BE2C (cell line): ENCODE data around the gene SDE2.
"Not testable (repeated sequence)": the region's sequence is repeated elsewhere in the genome, so short reads cannot be mapped to it uniquely, and the experiment has no call there.

Experiments
- DNase-seq: peaks from one replicate; pipeline ENCODE4 v3.0.0-alpha.2; 2020
- H3K27me3 ChIP-seq: fragments of 250-450 bp; sonication (Bioruptor Pico); 2 replicates; pipeline ENCODE4 v1.5.1; 2020; ENCODE audit warnings: mild to moderate bottlenecking
- H3K36me3 ChIP-seq: fragments of 250-450 bp; sonication (Bioruptor Pico); 2 replicates; pipeline ENCODE4 v1.5.1; 2020; ENCODE audit warnings: mild to moderate bottlenecking
- H3K4me1 ChIP-seq: fragments of 250-450 bp; sonication (Bioruptor Pico); 2 replicates; pipeline ENCODE4 v1.5.1; 2020
- H3K4me3 ChIP-seq: 2 replicates; pipeline ENCODE4 v1.5.1; 2011; ENCODE audit warnings: low read depth, low read length
- H3K9me3 ChIP-seq: fragments of 250-450 bp; sonication (Bioruptor Pico); 2 replicates; pipeline ENCODE4 v1.5.1; 2020
- TF ChIP-seq, protein P1 (sequence below): IDR thresholded peaks from 2 replicates; pipeline ENCODE4 v1.5.1; 2012; ENCODE audit warnings: mild to moderate bottlenecking, low read depth, low read length

SDE2 gene

DNA sequence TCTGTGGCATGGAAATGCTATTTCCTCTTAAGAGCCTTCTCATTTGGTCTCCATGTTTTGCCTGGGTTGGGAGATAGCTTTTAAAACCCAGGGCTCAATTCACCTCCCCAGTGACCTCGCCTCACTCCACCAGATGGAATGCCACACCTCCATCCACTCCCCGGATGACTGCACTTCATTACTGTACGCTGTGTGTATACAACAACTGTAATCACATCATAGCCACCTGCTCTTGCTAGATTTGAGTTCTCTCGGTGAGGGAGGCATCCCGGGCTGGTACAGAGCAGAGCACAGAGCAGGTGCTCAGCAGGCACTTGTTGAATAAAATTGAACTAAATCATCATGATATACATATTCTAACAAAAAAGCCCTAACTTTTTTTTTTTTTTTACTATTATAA is 26.0 kb downstream of the SDE2 start:
- TF ChIP-seq, protein P1, sequence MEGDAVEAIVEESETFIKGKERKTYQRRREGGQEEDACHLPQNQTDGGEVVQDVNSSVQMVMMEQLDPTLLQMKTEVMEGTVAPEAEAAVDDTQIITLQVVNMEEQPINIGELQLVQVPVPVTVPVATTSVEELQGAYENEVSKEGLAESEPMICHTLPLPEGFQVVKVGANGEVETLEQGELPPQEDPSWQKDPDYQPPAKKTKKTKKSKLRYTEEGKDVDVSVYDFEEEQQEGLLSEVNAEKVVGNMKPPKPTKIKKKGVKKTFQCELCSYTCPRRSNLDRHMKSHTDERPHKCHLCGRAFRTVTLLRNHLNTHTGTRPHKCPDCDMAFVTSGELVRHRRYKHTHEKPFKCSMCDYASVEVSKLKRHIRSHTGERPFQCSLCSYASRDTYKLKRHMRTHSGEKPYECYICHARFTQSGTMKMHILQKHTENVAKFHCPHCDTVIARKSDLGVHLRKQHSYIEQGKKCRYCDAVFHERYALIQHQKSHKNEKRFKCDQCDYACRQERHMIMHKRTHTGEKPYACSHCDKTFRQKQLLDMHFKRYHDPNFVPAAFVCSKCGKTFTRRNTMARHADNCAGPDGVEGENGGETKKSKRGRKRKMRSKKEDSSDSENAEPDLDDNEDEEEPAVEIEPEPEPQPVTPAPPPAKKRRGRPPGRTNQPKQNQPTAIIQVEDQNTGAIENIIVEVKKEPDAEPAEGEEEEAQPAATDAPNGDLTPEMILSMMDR = no peak
- DNase-seq = no peak
- H3K36me3 ChIP-seq = no peaks in the 10 kb centered on the region
- H3K4me3 ChIP-seq = no peak overlapping the region
- no peaks in the 10 kb centered on the region for H3K9me3 ChIP-seq
- H3K4me1 ChIP-seq = no peaks in the 10 kb centered on the region
- no peaks in the 10 kb centered on the region for H3K27me3 ChIP-seq

DNA sequence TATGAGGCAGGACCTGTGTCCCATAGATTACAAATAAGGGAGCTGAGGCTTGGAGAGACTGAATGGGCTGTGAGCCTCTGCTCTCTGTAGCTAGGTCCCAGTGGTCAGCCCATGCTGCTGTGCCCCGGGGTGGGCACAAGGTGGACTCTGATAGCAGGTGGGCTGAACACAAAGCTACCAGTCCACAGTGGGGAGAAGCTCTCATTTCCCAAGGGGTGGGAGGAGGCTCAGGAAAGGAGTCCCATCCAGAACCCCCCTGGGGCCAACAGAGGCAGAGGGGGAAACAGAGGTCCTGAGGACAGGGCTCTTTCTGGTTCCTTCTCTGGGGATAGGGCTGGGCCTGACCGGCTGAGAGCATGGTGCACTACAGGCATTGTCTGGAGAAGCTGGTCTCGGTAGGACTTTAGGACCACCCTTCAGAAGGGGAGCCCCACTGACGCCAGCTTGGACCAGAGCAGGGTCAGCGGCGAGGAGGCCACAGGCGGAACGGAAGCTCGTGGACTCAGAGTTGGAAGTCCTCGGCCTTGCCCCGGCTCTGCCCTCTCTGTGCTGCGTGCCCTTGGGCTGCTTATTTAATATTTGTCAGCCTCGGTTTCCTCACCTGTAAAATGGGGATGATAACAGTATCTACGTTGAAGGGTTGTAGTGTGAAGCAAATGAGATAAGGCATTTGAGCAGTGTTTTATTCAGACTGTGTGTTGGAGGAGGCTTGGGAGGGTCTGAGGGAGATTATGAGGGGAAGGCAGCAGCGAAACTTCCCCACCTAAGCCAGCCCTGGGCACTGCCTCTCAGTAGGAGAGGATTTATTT is 26.6 kb downstream of the SDE2 start:
- Histone ChIP-seq H3K9me3 (no peaks in the 10 kb centered on the region), H3K27me3 (no peaks in the 10 kb centered on the region), H3K36me3 (no peaks in the 10 kb centered on the region), H3K4me3 (no peak overlapping the region), H3K4me1 (no peaks in the 10 kb centered on the region)
- TF ChIP-seq, protein P1 = no peak
- no peak for DNase-seq

DNA sequence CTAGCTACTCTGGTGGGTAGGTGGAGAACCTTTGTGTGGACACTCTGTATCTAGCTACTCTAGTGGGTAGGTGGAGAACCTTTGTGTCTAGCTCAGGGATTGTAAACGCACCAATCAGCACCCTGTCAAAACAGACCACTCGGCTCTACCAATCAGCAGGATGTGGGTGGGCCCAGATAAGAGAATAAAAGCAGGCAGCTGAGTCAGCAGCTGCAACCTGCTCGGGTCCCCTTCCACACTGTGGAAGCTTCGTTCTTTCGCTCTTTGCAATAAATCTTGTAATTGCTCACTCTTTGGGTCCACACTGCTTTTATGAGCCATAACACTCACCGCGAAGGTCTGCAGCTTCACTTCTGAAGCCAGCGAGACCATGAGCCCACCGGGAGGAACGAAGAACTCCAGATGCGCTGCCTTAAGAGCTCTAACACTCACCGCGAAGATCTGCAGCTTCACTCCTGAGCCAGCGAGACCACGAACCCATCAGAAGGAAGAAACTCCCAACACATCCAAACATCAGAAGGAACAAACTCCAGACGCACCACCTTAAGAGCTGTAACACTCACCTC is 28.5 kb downstream of the SDE2 start:
- H3K36me3 ChIP-seq, H3K4me3 ChIP-seq, H3K27me3 ChIP-seq, H3K9me3 ChIP-seq, H3K4me1 ChIP-seq, DNase-seq: not testable (repeated sequence)

DNA sequence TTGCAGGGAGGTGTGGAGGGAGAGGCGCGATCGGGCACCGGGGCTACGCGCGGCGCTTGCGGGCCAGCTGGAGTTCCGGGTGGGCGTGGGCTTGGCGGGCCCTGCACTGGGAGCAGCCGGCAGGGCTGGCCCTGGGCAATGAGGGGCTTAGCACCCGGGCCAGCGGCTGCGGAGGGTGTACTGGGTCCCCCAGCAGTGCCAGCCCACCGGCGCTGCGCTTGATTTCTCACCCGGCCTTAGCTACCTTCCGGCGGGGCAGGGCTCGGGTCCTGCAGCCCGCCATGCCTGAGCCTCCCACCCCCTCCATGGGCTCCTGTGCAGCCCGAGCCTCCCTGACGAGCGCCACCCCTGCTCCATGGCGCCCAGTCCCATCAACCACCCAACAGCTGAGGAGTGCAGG is 29.4 kb downstream of the SDE2 start:
- not testable (repeated sequence) for H3K4me1 ChIP-seq, H3K27me3 ChIP-seq, H3K4me3 ChIP-seq, H3K9me3 ChIP-seq, DNase-seq, H3K36me3 ChIP-seq

DNA sequence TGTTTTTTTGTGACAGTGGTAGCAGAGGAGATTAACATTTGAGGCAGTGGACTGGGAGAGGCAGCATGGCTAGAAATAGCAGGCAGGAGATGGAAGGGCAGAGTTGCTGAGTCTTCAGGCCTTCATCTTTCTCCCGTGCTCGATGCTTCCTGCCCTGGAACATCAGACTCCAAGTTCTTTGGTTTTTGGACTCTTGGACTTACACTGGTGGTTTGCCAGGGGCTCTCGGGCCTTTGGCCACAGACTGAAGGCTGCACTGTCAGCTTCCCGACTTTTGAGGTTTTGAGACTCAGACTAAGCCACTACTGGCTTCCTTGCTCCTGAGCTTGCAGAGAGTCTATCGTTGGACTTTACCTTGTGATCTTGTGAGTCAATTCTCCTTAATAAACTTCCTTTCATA is 33.9 kb downstream of the SDE2 start:
- no peak for DNase-seq
- Histone ChIP-seq H3K4me3 (no peak overlapping the region), H3K36me3 (no peaks in the 10 kb centered on the region), H3K27me3 (no peaks in the 10 kb centered on the region), H3K4me1 (no peaks in the 10 kb centered on the region), H3K9me3 (no peaks in the 10 kb centered on the region)
- TF ChIP-seq, protein P1 = no peak

DNA sequence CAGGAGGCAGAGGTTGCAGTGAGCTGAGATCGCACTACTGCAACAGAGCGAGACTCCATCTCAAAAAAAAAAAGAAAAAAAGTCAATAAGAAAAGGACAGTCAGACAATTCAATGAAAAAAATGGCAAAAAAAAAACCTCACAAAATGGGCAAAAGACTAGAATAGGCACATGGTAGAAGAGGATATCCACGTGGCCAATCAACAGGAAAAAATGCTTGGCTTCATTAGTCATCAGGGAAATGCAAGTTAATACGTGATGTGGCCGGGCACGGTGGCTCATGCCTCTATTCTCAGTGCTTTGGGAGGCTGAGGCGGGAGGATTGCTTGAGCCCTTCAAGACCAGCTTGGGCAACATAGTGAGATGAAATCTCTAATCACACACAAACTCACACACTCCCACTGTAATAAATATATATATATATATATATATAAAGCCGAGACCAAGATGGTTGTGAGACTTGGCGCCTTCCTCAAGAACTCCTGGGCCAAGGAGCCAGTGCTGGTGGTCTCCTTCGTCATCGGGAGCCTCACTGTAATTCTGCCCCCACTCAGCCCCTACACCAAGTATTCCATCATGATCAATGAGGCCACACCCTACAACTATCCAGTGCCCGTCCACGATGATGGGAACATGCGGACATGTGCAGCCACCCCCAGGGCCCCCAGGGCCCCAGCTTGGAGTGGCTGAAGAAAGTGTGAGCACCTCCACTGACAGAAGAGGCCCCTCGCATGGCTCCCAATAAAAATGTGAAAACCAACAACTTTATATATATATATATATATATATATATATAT is 35.2 kb downstream of the SDE2 start:
- no peak for DNase-seq
- H3K36me3 ChIP-seq = no peaks in the 10 kb centered on the region
- no peaks in the 10 kb centered on the region for H3K9me3 ChIP-seq
- no peaks in the 10 kb centered on the region for H3K27me3 ChIP-seq
- no peaks in the 10 kb centered on the region for H3K4me1 ChIP-seq
- H3K4me3 ChIP-seq = no peak overlapping the region
- TF ChIP-seq, protein P1 = no peak

DNA sequence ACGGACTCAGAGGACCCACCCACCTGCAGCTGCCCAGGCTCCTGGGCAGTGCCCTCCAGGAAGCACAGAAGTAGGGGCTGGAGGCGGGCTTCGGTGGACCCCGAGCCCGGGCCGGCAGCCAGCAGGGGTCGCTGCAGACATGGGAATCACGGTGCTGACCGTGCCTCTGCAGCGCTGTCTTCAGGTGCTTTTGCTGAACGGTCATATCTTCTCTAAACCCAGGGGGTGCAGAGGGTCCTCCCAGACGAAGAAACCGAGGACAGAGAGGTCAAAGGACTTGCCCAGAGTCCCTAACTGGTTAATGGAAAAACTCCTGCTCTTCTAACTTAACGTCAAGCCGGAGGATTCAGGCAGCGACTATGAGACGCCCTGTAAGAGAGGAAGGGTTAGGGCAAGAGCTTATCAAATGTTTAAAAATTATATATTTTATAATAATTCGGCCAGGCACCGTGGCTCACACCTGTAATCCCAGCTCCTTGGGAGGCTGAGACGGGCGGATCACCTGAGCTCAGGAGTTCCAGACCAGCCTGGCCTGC is 36.6 kb downstream of the SDE2 start:
- TF ChIP-seq, protein P1 = peak; percentile 85
- Histone ChIP-seq H3K27me3 (no peaks in the 10 kb centered on the region), H3K4me1 (no peaks in the 10 kb centered on the region), H3K36me3 (no peaks in the 10 kb centered on the region), H3K9me3 (no peaks in the 10 kb centered on the region), H3K4me3 (no peak overlapping the region)
- peak; percentile 74 for DNase-seq
